H54 (cell line): ENCODE results near the gene FAM76A.
"Not testable (repeated sequence)": the region's sequence is repeated elsewhere in the genome, so short reads cannot be mapped to it uniquely, and the experiment has no call there.

ENCODE experiments used
- DNase-seq: peaks from one replicate; pipeline ENCODE4 v3.0.0; 2011; ENCODE audit warnings: low spot score, mixed read lengths; ENCODE audit not compliant: insufficient read length
- FAIRE-seq: peaks from 3 replicates; lab custom pipeline; 2011; peaks lifted over from hg19 to GRCh38; lab: Jason Lieb, UNC
- POLR2A ChIP-seq: IDR thresholded peaks from 2 replicates; pipeline ENCODE4 v1.6.1; 2011; ENCODE audit warnings: low read depth, mild to moderate bottlenecking, low read length

The FAM76A gene

DNA sequence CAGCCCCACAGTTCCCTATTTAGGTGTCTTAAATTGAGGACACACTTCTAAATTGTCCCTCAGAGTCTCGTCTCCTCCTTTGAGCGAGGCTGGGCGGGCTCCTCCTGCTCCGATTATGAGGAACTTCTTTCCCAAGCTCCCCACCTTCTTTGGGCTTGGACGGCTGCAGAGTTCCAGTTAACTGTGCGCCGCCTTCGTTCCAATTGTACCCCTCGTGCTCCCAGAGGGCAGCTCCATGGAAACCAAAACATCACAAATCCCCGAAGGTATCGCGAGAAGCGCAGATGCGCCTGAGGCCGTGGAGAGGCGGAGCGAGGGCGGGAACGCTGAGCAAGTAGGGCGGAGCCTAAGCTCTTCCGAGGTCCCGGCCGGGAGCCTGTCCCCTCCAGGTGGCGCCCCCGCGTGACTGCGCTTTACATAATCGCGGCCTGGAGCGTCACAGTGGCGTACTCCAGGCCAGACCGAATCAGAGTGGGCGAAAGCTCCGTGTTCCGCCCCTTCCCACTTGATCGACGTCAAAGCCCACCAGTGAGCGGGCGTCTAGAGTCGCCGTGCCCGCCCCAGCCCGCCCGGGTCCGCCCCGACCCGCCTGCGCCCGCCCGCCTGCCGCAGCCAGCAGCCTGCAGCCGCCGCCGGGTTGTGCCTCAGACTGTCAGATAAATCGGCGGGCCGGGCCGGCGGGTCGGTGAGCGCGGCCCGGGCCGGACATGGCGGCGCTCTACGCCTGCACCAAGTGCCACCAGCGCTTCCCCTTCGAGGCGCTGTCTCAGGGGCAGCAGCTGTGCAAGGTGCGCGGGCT, at the start of gene FAM76A:
Gene FAM76A (plus strand): TSS at position 588 of the 799 bp plus-strand sequence. CDS start 120 bp downstream, at position 708.
- TF ChIP-seq POLR2A: 0 out of 2 replicates have a peak, but pooled peaks have one; percentile 32
- FAIRE-seq: peak; percentile 81
- peak; percentile 90 for DNase-seq

DNA sequence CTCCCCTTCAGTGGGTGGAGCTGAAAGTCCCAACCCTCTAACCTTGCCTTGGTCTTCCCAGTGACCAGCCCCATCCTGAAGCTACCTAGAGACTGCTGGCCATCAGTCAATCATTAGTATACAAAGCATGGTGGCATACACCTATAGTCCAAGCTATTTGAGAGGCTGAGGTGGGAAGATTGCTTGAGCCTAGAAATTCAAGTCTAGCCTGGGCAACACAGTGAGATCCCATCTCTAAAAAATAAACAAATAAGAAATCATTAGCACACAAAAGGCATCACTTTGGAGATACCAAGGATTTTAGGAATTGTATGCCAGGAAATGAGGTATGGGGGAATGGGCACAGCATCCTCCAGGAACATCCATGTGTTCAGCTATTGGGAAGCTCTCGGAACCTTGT, 49.4 kb upstream of the FAM76A start:
- TF ChIP-seq POLR2A: no peak
- no peak for DNase-seq
- no peak for FAIRE-seq

DNA sequence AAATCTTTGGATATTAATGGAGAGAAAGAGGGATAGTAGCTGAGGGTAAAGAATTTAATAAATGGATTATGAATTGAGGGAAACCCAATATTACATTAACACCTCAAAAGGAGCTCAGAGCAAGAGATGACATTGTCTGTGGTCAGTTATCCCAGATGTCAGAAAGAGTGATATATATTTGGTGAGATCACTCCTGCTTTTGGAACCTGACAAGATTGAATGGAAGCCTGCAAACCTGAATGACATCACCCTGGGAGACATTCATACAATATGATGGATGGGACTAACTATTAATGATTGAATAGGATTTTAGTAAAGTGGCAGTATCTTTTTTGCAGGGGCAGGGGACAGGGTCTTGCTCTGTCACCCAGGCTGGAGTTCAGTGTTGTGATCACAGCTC, 47.0 kb upstream of the FAM76A start:
- DNase-seq (no peak), FAIRE-seq (no peak)
- no peak for TF ChIP-seq POLR2A

DNA sequence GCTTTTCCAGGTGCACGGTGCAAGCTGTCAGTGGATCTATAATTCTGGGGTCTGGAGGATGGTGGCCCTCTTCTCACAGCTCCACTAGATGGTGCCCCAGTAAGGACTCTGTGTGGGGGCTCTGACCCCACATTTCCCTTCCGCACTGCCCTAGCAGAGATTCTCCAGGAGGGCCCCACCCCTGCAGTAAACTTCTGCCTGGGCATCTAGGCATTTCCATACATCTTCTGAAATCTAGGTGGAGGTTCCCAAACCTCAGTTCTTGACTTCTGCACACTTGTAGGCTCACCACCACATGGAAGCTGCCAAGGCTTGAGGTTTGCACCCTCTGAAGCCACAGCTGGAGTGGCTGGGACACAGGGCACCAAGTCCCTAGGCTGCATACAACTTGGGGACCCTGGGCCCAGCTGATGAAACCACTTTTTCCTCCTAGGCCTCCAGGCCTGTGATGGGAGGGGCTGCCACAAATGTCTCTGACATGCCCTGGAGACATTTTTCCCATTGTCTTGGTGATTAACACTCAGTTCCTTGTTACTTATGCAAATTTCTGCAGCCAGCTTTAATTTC, 45.5 kb upstream of the FAM76A start:
- not testable (repeated sequence) for FAIRE-seq, DNase-seq

DNA sequence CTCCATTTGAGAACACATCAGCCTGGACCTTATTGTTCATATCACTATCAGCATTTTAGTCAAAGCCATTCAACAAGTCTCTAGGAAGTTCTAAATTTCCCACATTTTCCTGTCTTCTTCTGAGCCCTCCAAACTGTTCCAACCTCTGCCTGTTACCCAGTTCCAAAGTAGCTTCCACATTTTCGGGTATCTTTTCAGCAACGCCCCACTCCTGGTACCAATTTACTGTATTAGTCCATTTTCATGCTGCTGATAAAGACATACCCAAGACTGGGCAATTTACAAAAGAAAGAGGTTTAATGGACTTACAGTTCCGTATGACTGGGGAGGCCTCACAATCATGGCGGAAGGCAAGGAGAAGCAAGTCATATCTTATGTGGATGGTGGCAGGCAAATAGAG, 44.2 kb upstream of the FAM76A start:
- not testable (repeated sequence) for FAIRE-seq, DNase-seq

DNA sequence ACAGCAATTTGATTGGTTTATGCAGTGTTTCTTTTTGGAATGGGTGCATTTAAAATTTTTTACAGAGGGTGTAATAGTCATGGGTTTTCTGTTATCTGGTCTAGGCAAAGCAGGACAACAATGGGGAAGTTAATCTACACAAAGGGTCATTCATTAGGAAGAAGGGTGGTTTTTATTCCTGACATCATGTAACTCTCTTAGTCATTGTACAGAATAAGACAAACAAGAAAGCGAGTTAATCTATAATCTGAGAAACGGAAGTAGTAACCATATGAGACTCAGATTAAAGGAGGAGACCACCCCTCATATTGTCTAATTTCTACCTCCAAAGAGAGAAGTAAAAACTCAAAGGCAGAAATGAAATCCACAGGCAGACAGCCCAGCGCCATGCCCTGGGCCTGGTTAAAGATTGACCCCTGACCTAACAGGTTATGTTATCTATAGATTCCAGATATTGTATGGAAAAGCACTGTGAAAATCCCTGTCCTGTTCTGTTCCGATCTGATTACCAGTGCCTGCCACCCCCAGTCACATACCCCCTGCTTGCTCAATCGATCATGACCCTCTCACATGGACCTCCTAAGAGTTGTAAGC, 43.3 kb upstream of the FAM76A start:
- no peak for TF ChIP-seq POLR2A
- FAIRE-seq (no peak), DNase-seq (no peak)

DNA sequence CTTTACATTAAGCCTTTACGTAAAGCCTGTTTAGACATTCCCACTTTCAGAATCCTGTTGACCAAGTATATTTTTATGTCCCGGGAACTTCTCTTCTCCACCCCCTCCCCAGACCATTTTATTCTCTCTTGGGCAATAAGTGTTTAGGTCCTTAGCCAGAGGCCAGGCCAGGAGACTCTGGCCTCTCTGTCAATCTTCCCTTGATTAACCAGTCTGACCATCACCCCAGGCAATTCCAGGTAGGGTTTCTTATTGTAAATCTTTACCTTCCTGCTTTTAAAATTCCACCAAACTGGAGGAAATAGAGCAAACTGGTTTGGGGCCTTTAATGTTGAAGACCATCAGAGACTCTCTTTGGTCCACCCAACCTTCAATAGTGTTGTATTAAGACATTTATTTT, 41.6 kb upstream of the FAM76A start:
- DNase-seq (no peak), FAIRE-seq (no peak)
- no peak for TF ChIP-seq POLR2A

DNA sequence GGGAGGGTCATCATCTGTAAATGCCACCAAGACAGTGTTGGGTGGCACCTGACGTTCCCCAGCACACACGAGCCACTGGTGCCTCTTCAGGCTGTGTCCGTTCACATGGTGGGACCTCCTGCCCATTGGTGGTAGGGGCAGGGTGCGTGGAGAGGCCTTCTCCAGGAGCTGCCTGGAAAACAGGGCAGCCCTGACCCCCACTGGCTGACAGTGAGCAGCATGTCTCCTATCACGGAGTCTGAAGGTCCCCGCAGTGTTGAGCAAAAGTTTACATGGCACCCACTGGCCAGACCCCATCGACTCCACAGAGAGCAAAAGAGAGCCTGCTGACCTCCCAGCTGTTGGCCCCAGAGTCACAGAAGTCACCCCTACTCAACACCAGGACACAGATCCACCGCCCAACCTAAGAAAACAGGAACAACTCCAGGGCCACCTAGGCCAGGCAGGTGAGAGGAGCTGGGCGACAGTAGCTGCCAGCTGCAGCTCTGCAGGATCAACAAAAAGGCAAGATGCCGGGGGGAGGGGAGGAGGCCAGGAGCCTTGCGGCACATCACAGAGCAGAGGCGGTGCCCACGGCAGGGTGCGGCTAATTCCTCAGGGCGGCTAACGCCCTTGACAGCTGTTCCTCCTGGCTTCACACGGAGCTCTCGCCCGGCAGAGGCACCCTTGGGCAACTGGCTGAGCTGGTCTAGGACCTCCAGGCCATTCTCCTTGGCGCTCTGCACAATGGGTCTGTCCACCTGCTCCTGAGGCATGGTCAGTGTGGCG, 39.4 kb upstream of the FAM76A start:
- DNase-seq (no peak), FAIRE-seq (no peak)
- TF ChIP-seq POLR2A: no peak

DNA sequence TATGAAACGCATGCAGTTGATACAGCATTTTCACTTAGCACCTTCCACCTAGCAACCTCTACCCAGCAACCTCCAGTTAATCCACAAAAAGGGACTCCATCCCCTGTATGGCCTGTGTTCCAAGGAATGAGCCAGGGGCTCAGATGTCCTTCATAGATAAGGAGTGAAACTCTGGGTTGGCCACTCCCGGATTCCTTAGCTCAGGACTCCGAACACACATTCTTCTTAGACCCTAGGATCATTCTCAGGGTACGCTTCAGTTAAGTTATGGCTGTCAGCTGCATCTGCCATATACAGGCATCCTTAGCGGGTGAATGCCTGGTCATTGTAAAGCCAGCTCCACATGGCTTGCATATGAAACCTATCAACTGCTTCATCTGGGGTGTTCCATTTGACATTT, 37.9 kb upstream of the FAM76A start:
- no peak for TF ChIP-seq POLR2A
- DNase-seq: no peak
- FAIRE-seq: no peak

DNA sequence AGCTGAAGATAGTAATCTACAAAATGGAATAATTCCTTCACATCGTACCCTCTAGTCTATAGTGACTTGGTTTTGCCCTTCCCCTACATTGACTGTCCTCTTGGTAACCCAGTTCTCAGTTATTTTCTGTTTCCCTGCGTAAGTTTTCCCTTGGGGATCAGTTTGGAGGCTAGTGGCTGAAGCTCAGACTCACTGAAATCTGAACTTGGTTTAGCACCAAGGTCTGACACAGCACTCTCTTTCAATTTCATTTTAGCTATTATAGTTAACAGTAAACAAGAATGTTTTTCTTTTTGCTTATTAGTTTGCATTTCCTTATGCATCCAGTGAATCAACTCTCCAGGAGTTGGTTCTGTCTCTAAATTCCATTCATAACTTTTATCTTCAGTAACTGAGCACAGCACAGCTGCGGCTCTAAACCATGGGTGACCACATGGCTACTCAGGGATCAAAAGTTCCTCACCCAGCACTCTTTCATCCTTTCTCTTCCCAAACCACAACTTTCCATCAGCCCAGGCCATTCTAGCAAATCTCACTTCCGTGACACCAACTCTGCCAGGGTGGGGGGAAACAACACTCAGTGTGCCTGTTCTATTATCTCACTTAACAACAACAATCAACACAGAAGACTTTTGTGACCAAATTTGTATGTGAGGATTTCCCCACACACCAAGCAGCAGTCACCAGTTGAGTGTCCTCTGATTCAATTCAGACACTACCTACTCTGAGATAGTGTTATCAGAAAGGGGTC, 36.2 kb upstream of the FAM76A start:
- FAIRE-seq: no peak
- TF ChIP-seq POLR2A: no peak
- no peak for DNase-seq

DNA sequence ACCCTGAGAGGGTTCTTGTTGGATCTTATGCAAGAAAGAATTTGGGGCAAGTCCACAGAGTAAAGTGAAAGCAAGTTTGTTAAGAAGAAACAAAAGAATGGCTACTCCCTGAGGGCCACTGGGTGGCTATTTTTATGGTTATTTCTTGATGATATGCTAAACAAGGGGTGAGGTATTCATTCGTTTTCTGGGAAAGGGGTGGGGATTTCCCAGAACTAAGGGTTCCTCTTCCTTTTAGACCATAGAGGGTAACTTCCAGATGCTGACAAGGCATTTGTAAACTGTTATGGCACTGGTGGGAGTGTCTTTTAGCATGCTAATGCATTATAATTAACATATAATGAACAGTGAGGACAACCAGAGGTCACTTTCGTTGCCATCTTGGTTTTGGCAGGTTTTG, 35.6 kb upstream of the FAM76A start:
- DNase-seq (no peak), FAIRE-seq (no peak)
- TF ChIP-seq POLR2A: no peak

DNA sequence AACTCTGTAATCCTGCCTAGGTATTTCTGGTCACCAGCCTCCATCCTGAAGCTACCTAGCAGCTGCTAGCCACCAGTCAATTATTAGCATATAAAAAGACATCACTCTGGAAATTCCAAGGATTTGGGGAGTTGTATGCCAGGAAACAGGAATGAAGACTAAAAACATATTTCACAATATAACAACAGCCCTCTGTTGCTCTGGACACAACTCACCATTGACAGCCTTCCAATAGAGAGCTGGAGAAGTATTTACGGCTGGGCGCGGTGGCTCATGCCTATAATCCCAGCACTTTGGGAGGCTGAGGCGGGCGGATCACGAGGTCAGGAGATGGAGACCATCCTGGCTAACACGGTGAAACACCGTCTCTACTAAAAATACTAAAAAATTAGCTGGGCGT, 28.9 kb upstream of the FAM76A start:
- not testable (repeated sequence) for DNase-seq, FAIRE-seq

DNA sequence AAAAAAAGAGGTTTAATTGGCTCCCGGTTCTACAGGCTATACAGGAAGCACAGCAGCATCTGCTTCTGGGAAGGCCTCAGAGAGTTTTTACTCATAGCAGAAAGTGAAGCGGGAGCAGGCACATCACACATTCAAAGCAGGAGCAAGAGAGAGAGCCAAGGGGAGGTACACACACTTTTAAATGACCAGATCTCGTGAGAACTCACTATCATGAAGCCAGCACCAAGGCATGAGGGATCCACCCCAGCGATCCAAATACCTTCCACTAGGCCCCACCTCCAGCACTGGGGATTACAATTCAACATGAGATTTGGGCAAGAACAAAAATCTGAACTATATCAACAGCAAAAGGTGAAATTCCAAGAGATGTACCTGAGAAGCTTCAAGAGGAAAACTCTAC, 20.8 kb upstream of the FAM76A start:
- FAIRE-seq (no peak), DNase-seq (no peak)
- TF ChIP-seq POLR2A: no peak
